B cell (primary cell): Measurements from ENCODE around the gene NHSL2. TPM values are rescaled to one million over a fixed set of nuclear protein-coding genes. Genes with fewer than 3 reads are reported as not detected.

ENCODE experiments used
- ATAC-seq: fragments of 200-7000 bp; cut with Tn5 transposase; one replicate; pipeline ENCODE4 v1.10.0; 2021; ENCODE audit warnings: low read depth, mild to moderate bottlenecking, moderate number of reproducible peaks, moderate library complexity
- CTCF ChIA-PET: fragments of 350-600 bp; sonication (Branson Sonifier 250); formaldehyde crosslinking; loops from one replicate; lab custom pipeline; 2021; ENCODE audit warnings: antibody characterized with exemption, inconsistent platforms; lab: Charles Lee
- POLR2A ChIA-PET: fragments of 350-600 bp; sonication (Branson Sonifier 250); formaldehyde crosslinking; loops from one replicate; lab custom pipeline; 2021; ENCODE audit warnings: antibody characterized with exemption; lab: Charles Lee
- DNase-seq: peaks from one replicate; pipeline ENCODE4 v3.0.0; 2013
- H2AFZ ChIP-seq: 2 replicates; pipeline ENCODE4 v1.6.1; 2012; ENCODE audit warnings: mild to moderate bottlenecking, low read depth, low read length; ENCODE audit not compliant: insufficient read depth, poor library complexity, severe bottlenecking
- H3K27ac ChIP-seq, 2 donors: 1 replicate in 1 of 2; 2 replicates in 1 of 2; pipeline ENCODE4 v1.5.1; 2012 to 2013; ENCODE audit warnings: low read length in 2 of 2, mild to moderate bottlenecking in 2 of 2, moderate library complexity in 1 of 2
- H3K27me3 ChIP-seq, 4 experiments: fragments of 200-600 bp in 1 of 4; sonication (generic) in 1 of 4; replicated peaks in 1 of 4; 1 replicate in 2 of 4; 2 replicates in 2 of 4; pipeline versions ENCODE4 v1.6.1 to v1.7.0; 2013 to 2016; ENCODE audit warnings: low read length in 3 of 4, mild to moderate bottlenecking in 2 of 4, mixed read lengths in 1 of 4, moderate library complexity in 1 of 4; ENCODE audit not compliant: insufficient read depth in 4 of 4, control insufficient read depth in 3 of 4; ENCODE audit errors: control extremely low read depth in 1 of 4
- H3K36me3 ChIP-seq, 2 experiments: replicated peaks in 1 of 2; 1 replicate in 1 of 2; 2 replicates in 1 of 2; pipeline versions ENCODE4 v1.6.1 to v1.7.1; 2013; ENCODE audit warnings: low read length in 1 of 2; ENCODE audit not compliant: insufficient read depth in 2 of 2, control insufficient read depth in 1 of 2; ENCODE audit errors: control extremely low read depth in 1 of 2, extremely low read depth in 1 of 2
- H3K4me1 ChIP-seq, 2 donors: fragments of 200-600 bp in 1 of 2; sonication (generic) in 1 of 2; 1 replicate in 1 of 2; 2 replicates in 1 of 2; pipeline versions ENCODE4 v1.5.1 to v1.6.1; 2013 to 2017; ENCODE audit warnings: low read length in 2 of 2; ENCODE audit not compliant: control insufficient read depth in 2 of 2, insufficient read depth in 2 of 2
- H3K4me2 ChIP-seq: replicated peaks from 2 replicates; pipeline ENCODE3; 2012; ENCODE audit warnings: mild to moderate bottlenecking, low read depth, low read length; ENCODE audit not compliant: poor library complexity, severe bottlenecking
- H3K4me3 ChIP-seq, 5 experiments: fragments of 200-600 bp in 1 of 5; sonication (generic) in 1 of 5; 1 replicate in 3 of 5; 2 replicates in 2 of 5; pipeline versions ENCODE4 v1.5.1 to v1.7.0; 2011 to 2016; ENCODE audit warnings: low read length in 4 of 5, mild to moderate bottlenecking in 4 of 5, low read depth in 2 of 5, control low read depth in 1 of 5, moderate library complexity in 1 of 5; ENCODE audit not compliant: insufficient read depth in 1 of 5; ENCODE audit errors: control extremely low read depth in 1 of 5, extremely low read depth in 1 of 5
- H3K79me2 ChIP-seq: fragments of 200-600 bp; sonication (generic); one replicate; pipeline ENCODE4 v1.6.0; 2016; ENCODE audit warnings: low read length; ENCODE audit not compliant: control insufficient read depth, insufficient read depth
- H3K9ac ChIP-seq: fragments of 200-600 bp; sonication (generic); 2 replicates; pipeline ENCODE4 v1.6.1; 2017; ENCODE audit warnings: mild to moderate bottlenecking, low read length, moderate library complexity
- H3K9me3 ChIP-seq, 3 donors: one replicate each; pipeline versions ENCODE4 v1.6.1 to v1.7.1; 2013; ENCODE audit warnings: low read length in 2 of 3; ENCODE audit not compliant: control insufficient read depth in 2 of 3, insufficient read depth in 1 of 3; ENCODE audit errors: control extremely low read depth in 1 of 3
- H4K20me1 ChIP-seq: 2 replicates; pipeline ENCODE4 v1.6.0; 2012; ENCODE audit warnings: mild to moderate bottlenecking, low read length; ENCODE audit not compliant: insufficient read depth, control insufficient read depth, poor library complexity, severe bottlenecking
- H3K27ac Mint-ChIP-seq: one replicate; pipeline ENCODE4 v1.8.0; 2021; ENCODE audit warnings: mixed read lengths
- H3K27me3 Mint-ChIP-seq: one replicate; pipeline ENCODE4 v1.8.0; 2021; ENCODE audit warnings: mixed read lengths
- H3K4me1 Mint-ChIP-seq: one replicate; pipeline ENCODE4 v1.8.0; 2021; ENCODE audit warnings: mixed read lengths
- H3K4me3 Mint-ChIP-seq: one replicate; pipeline ENCODE4 v1.8.0; 2021; ENCODE audit warnings: mixed read lengths
- H3K9me3 Mint-ChIP-seq: one replicate; pipeline ENCODE4 v1.8.0; 2022; ENCODE audit warnings: mixed read lengths; ENCODE audit not compliant: insufficient read depth
- EZH2 ChIP-seq: IDR thresholded peaks from 2 replicates; pipeline ENCODE4 v1.6.1; 2012; ENCODE audit warnings: borderline replicate concordance, low read depth, mild to moderate bottlenecking, moderate library complexity, low read length; ENCODE audit not compliant: insufficient read depth, poor library complexity, severe bottlenecking
- WGBS: methylation state at CpG from one replicate; pipeline ENCODE4 v1.1.5; 2013; ENCODE audit warnings: missing lambda C conversion rate; ENCODE audit not compliant: insufficient coverage; 5-methylcytosine and 5-hydroxymethylcytosine counted together
- intact Hi-C: fragments of 100-400 bp; cut with micrococcal nuclease; formaldehyde crosslinking; loops from one replicate; pipeline ENCODE4 v1.10.0; 2022
- polyA plus RNA-seq: library from polyadenylated mRNA; depleted of rRNA; stranded (reverse); fragments of >200 nt; gene quantifications from 2 replicates; pipeline ENCODE4 v1.2.3, GENCODE V29; 2012
- total RNA-seq, 2 donors: library from RNA; stranded (reverse); fragments of 120-200 nt in 1 of 2; gene quantifications; 1 replicate in 1 of 2; 2 replicates in 1 of 2; pipeline versions ENCODE4 v1.2.3 to v1.2.4, GENCODE V29; 2013 to 2022
- TF ChIP-seq, protein P1 (sequence below): fragments of 200-600 bp; IDR thresholded peaks from one replicate; pipeline ENCODE4 v1.8.0; 2022; ENCODE audit warnings: antibody characterized with exemption, mild to moderate bottlenecking

NHSL2 gene
- total and polyA plus RNA-seq, 2 donors (not counting 1 experiment from before 2014, with no cell fraction given): 0.16 to 1.7 TPM

- ATAC-seq (no peak), DNase-seq (no peak)
- Histone ChIP-seq H3K9me3 (no peaks in the 10 kb centered on the region), H3K79me2 (no peaks in the 10 kb centered on the region), H3K4me3 (no peak overlapping the region), H2AFZ (no peak overlapping the region), H3K27ac (no peak overlapping the region), H3K4me1 (no peaks in the 10 kb centered on the region), H3K4me2 (no peak overlapping the region), H4K20me1 (no peaks in the 10 kb centered on the region), H3K36me3 (no peaks in the 10 kb centered on the region), H3K27me3 (no peaks in the 10 kb centered on the region), H3K9ac (no peak overlapping the region)
- Mint-ChIP-seq H3K4me3 (no peak overlapping the region), H3K27me3 (peaks cover 21% of the 10 kb centered on the region), H3K27ac (no peak overlapping the region), H3K9me3 (no peaks in the 10 kb centered on the region), H3K4me1 (no peaks in the 10 kb centered on the region)
- WGBS: 92% methylated on average over 2 of the region's 3 CpGs
- ChIA-PET CTCF (no interaction called here), POLR2A (no interaction called here)
- intact Hi-C loops: no loop called here
- no peak for TF ChIP-seq EZH2
- TF ChIP-seq, protein P1, sequence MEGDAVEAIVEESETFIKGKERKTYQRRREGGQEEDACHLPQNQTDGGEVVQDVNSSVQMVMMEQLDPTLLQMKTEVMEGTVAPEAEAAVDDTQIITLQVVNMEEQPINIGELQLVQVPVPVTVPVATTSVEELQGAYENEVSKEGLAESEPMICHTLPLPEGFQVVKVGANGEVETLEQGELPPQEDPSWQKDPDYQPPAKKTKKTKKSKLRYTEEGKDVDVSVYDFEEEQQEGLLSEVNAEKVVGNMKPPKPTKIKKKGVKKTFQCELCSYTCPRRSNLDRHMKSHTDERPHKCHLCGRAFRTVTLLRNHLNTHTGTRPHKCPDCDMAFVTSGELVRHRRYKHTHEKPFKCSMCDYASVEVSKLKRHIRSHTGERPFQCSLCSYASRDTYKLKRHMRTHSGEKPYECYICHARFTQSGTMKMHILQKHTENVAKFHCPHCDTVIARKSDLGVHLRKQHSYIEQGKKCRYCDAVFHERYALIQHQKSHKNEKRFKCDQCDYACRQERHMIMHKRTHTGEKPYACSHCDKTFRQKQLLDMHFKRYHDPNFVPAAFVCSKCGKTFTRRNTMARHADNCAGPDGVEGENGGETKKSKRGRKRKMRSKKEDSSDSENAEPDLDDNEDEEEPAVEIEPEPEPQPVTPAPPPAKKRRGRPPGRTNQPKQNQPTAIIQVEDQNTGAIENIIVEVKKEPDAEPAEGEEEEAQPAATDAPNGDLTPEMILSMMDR: no peak
Measured at GRCh38 chrX:71978164-71978563, 67.5 kb downstream of the NHSL2 start.

GRCh38 chrX:71989768-71990426, 79.3 kb downstream of the NHSL2 start:
- Histone ChIP-seq H3K79me2 (no peaks in the 10 kb centered on the region), H3K9ac (no peak overlapping the region), H3K27me3 (no peaks in the 10 kb centered on the region), H3K36me3 (no peaks in the 10 kb centered on the region), H3K4me1 (peaks cover 0 to 2% of the 10 kb centered on the region in 2 donors), H3K4me2 (no peak overlapping the region), H2AFZ (no peak overlapping the region), H3K27ac (no peak overlapping the region), H3K4me3 (no peak overlapping the region), H4K20me1 (no peaks in the 10 kb centered on the region), H3K9me3 (no peaks in the 10 kb centered on the region)
- POLR2A ChIA-PET: no interaction called here
- CTCF ChIA-PET: interaction anchor here (3.2 kb wide), 1 partner anchor 9 kb away, joined by 14 read pairs; no protein-coding TSS in a partner anchor
- H3K4me1 Mint-ChIP-seq: peaks cover 8% of the 10 kb centered on the region
- DNase-seq (no peak), ATAC-seq (no peak)
- intact Hi-C loops: no loop called here
- peaks cover 10% of the 10 kb centered on the region for H3K27me3 Mint-ChIP-seq
- 65% methylated on average over 4 of the region's 9 CpGs for WGBS
- no peak overlapping the region for H3K4me3 Mint-ChIP-seq
- TF ChIP-seq, protein P1: no peak
- TF ChIP-seq EZH2: no peak
- no peak overlapping the region for H3K27ac Mint-ChIP-seq
- H3K9me3 Mint-ChIP-seq: no peaks in the 10 kb centered on the region
